HepG2 (cell line): Measurements from ENCODE around the gene CYP27B1. TPM values are rescaled to one million over a fixed set of nuclear protein-coding genes. Genes with fewer than 3 reads are reported as not detected.

Experiments used
- JUNB ChIP-seq: sonication (generic); formaldehyde crosslinking; IDR thresholded peaks from 2 replicates; pipeline ENCODE4 v1.8.0; 2022; ENCODE audit warnings: missing genetic modification reagents, mild to moderate bottlenecking, borderline replicate concordance
- SIN3A ChIP-seq: IDR thresholded peaks from 2 replicates; pipeline ENCODE4 v1.6.1; 2011; ENCODE audit warnings: low read depth, mild to moderate bottlenecking, control low read depth, low read length, borderline replicate concordance
- SRSF1 ChIP-seq: fragments of 200-400 bp; formaldehyde crosslinking; optimal IDR thresholded peaks from 2 replicates; pipeline ENCODE3; 2017; ENCODE audit warnings: mild to moderate bottlenecking, low read depth, low read length, moderate library complexity
- YEATS4 ChIP-seq: sonication (generic); formaldehyde crosslinking; IDR thresholded peaks from 2 replicates; pipeline ENCODE4 v1.4.0; 2020; ENCODE audit warnings: missing genetic modification reagents, borderline replicate concordance
- ZFP1 ChIP-seq: IDR thresholded peaks from 2 replicates; pipeline ENCODE4 v1.6.1; 2016
- ZFP37 ChIP-seq: sonication (generic); formaldehyde crosslinking; IDR thresholded peaks from 2 replicates; pipeline ENCODE4 v1.4.0; 2020; ENCODE audit warnings: missing genetic modification reagents, borderline replicate concordance
- ZNF441 ChIP-seq: sonication (generic); formaldehyde crosslinking; IDR thresholded peaks from 2 replicates; pipeline ENCODE4 v1.7.0; 2021; ENCODE audit warnings: missing genetic modification reagents, borderline replicate concordance
- ZNF747 ChIP-seq: sonication (generic); formaldehyde crosslinking; IDR thresholded peaks from 2 replicates; pipeline ENCODE4 v1.8.1; 2023; ENCODE audit warnings: missing genetic modification reagents, mild to moderate bottlenecking, borderline replicate concordance
- ZSCAN31 ChIP-seq: sonication (generic); formaldehyde crosslinking; IDR thresholded peaks from 2 replicates; pipeline ENCODE4 v1.5.0; 2020; ENCODE audit warnings: low read depth, mild to moderate bottlenecking, missing genetic modification reagents
- polyA plus RNA-seq, 8 experiments: library from polyadenylated mRNA; depleted of rRNA in 3 of 8; stranded (reverse) in 7 of 8; unstranded in 1 of 8; fragments of >200 nt; fragmentation: Illumina TruSeq in 4 of 8; extraction: Trizol in 4 of 8; gene quantifications; 2 replicates each; pipeline versions ENCODE4 v1.2.1 to v1.2.3, GENCODE V29; 2011 to 2016; ENCODE audit warnings: low read depth in 4 of 8, missing spikeins in 1 of 8, mixed read lengths in 1 of 8; ENCODE audit not compliant: insufficient read depth in 1 of 8
- total RNA-seq, 5 experiments: library from RNA; depleted of rRNA; stranded (reverse); fragments of >200 nt; fragmentation: Illumina TruSeq; extraction: Trizol; gene quantifications; 2 replicates each; pipeline ENCODE4 v1.2.3, GENCODE V29; 2016; ENCODE audit warnings: low read depth in 1 of 5
- TF ChIP-seq, protein P1 (sequence below), 2 experiments: sonication (generic) in 1 of 2; formaldehyde crosslinking in 1 of 2; IDR thresholded peaks; 2 replicates each; pipeline versions ENCODE4 v1.6.1 to v1.9.0; 2014 to 2022; ENCODE audit warnings: antibody characterized with exemption in 1 of 2, borderline replicate concordance in 1 of 2, inconsistent platforms in 1 of 2, low read depth in 1 of 2, missing genetic modification reagents in 1 of 2
- TF ChIP-seq, protein P2 (sequence below): sonication (generic); formaldehyde crosslinking; IDR thresholded peaks from 2 replicates; pipeline ENCODE4 v1.8.0; 2023; ENCODE audit warnings: mild to moderate bottlenecking, missing genetic modification reagents
- TF ChIP-seq, protein P3 (sequence below): sonication (generic); formaldehyde crosslinking; IDR thresholded peaks from 2 replicates; pipeline ENCODE4 v1.4.0; 2020; ENCODE audit warnings: mild to moderate bottlenecking, missing genetic modification reagents, borderline replicate concordance
- TF ChIP-seq, protein P4 (sequence below): sonication (generic); formaldehyde crosslinking; IDR thresholded peaks from 2 replicates; pipeline ENCODE4 v1.4.0; 2020; ENCODE audit warnings: mild to moderate bottlenecking, missing genetic modification reagents
- TF ChIP-seq, protein P5 (sequence below): sonication (generic); formaldehyde crosslinking; IDR thresholded peaks from 2 replicates; pipeline ENCODE4 v1.4.0; 2020; ENCODE audit warnings: low read depth, mild to moderate bottlenecking, missing genetic modification reagents

CYP27B1 gene
- total and polyA plus RNA-seq, 2 of the 13 experiments (the other 11 are each of a cell fraction or from before 2014, with no cell fraction given), result 2.3 to 3.0 TPM

DNA sequence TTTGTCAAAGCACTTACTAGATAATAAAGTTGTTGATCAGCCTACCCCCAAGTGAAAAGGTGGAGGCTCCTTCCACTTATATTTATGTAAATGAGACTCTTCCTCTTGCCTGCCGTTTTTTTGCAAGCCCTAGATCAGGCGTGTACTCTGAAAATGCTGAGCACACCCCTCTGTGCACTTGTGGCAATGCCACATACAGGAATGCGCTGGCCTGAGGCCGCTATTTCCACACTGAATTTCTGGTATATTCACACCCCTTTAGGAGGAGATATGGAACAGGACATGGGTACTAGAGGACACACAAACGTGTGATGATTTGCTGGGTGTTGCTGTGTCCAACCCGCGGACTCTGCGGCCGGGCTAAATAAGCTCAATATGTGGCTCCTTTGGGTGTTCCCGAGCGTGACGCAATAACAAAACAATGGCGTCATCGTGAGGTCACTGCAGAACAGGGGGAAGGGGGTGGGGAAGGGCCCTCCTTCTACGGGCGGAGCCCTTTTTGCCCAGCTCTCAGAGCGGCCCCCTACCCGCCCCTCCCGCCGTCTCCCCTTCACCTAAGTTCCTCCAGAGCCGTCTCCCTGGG, 22.6 kb downstream of the CYP27B1 start (continued):
- TF ChIP-seq, protein P1, sequence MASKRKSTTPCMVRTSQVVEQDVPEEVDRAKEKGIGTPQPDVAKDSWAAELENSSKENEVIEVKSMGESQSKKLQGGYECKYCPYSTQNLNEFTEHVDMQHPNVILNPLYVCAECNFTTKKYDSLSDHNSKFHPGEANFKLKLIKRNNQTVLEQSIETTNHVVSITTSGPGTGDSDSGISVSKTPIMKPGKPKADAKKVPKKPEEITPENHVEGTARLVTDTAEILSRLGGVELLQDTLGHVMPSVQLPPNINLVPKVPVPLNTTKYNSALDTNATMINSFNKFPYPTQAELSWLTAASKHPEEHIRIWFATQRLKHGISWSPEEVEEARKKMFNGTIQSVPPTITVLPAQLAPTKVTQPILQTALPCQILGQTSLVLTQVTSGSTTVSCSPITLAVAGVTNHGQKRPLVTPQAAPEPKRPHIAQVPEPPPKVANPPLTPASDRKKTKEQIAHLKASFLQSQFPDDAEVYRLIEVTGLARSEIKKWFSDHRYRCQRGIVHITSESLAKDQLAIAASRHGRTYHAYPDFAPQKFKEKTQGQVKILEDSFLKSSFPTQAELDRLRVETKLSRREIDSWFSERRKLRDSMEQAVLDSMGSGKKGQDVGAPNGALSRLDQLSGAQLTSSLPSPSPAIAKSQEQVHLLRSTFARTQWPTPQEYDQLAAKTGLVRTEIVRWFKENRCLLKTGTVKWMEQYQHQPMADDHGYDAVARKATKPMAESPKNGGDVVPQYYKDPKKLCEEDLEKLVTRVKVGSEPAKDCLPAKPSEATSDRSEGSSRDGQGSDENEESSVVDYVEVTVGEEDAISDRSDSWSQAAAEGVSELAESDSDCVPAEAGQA (IDR thresholded peaks at IDR 0.05; ENCODE audit: low read depth), result peak; percentile 97
- TF ChIP-seq, protein P1 (CRISPR knock-in tag; IDR thresholded peaks at IDR 0.05; ENCODE audit: borderline replicate concordance), result no peak
- TF ChIP-seq YEATS4 (CRISPR knock-in tag) (no peak), ZNF747 (no peak), ZFP37 (CRISPR knock-in tag) (no peak), SIN3A (0 out of 2 replicates have a peak, but pooled peaks have one; percentile 15), ZFP1 (peak; percentile 62; the same call in 1 of the 2 replicates), ZSCAN31 (CRISPR knock-in tag) (no peak), ZNF441 (CRISPR knock-in tag) (no peak), JUNB (no peak), SRSF1 (no peak)
- TF ChIP-seq, protein P2, sequence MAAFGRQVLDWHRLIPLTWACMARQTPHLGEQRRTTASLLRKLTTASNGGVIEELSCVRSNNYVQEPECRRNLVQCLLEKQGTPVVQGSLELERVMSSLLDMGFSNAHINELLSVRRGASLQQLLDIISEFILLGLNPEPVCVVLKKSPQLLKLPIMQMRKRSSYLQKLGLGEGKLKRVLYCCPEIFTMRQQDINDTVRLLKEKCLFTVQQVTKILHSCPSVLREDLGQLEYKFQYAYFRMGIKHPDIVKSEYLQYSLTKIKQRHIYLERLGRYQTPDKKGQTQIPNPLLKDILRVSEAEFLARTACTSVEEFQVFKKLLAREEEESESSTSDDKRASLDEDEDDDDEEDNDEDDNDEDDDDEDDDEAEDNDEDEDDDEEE, result no peak
- TF ChIP-seq, protein P3, sequence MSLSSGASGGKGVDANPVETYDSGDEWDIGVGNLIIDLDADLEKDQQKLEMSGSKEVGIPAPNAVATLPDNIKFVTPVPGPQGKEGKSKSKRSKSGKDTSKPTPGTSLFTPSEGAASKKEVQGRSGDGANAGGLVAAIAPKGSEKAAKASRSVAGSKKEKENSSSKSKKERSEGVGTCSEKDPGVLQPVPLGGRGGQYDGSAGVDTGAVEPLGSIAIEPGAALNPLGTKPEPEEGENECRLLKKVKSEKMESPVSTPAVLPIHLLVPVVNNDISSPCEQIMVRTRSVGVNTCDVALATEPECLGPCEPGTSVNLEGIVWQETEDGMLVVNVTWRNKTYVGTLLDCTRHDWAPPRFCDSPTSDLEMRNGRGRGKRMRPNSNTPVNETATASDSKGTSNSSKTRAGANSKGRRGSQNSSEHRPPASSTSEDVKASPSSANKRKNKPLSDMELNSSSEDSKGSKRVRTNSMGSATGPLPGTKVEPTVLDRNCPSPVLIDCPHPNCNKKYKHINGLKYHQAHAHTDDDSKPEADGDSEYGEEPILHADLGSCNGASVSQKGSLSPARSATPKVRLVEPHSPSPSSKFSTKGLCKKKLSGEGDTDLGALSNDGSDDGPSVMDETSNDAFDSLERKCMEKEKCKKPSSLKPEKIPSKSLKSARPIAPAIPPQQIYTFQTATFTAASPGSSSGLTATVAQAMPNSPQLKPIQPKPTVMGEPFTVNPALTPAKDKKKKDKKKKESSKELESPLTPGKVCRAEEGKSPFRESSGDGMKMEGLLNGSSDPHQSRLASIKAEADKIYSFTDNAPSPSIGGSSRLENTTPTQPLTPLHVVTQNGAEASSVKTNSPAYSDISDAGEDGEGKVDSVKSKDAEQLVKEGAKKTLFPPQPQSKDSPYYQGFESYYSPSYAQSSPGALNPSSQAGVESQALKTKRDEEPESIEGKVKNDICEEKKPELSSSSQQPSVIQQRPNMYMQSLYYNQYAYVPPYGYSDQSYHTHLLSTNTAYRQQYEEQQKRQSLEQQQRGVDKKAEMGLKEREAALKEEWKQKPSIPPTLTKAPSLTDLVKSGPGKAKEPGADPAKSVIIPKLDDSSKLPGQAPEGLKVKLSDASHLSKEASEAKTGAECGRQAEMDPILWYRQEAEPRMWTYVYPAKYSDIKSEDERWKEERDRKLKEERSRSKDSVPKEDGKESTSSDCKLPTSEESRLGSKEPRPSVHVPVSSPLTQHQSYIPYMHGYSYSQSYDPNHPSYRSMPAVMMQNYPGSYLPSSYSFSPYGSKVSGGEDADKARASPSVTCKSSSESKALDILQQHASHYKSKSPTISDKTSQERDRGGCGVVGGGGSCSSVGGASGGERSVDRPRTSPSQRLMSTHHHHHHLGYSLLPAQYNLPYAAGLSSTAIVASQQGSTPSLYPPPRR (CRISPR knock-in tag), result no peak
- TF ChIP-seq, protein P4, sequence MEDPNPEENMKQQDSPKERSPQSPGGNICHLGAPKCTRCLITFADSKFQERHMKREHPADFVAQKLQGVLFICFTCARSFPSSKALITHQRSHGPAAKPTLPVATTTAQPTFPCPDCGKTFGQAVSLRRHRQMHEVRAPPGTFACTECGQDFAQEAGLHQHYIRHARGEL (CRISPR knock-in tag), result no peak
- TF ChIP-seq, protein P5, sequence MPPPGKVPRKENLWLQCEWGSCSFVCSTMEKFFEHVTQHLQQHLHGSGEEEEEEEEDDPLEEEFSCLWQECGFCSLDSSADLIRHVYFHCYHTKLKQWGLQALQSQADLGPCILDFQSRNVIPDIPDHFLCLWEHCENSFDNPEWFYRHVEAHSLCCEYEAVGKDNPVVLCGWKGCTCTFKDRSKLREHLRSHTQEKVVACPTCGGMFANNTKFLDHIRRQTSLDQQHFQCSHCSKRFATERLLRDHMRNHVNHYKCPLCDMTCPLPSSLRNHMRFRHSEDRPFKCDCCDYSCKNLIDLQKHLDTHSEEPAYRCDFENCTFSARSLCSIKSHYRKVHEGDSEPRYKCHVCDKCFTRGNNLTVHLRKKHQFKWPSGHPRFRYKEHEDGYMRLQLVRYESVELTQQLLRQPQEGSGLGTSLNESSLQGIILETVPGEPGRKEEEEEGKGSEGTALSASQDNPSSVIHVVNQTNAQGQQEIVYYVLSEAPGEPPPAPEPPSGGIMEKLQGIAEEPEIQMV (CRISPR knock-in tag), result no peak
